HCT116 (cell line): ENCODE measurements around the gene ERBB4. TPM values are rescaled to one million over a fixed set of nuclear protein-coding genes. Genes with fewer than 3 reads are reported as not detected.

Experiments used
- ATAC-seq: fragments of 200-7000 bp; cut with Tn5 transposase; 2 replicates; pipeline ENCODE4 v1.9.1; 2020; ENCODE audit warnings: mild to moderate bottlenecking, moderate library complexity
- BruUV-seq: library from RNA; stranded (reverse); fragments of 400-500 nt; replicated peaks from 2 replicates; lab custom pipeline; 2021; lab: Mats Ljungman, UMichigan
- CTCF ChIA-PET: fragments of 300-600 bp; sonication (Branson Sonifier 250); formaldehyde crosslinking; loops from one replicate; lab custom pipeline; 2021; ENCODE audit warnings: antibody characterized with exemption; lab: Charles Lee
- POLR2A ChIA-PET: fragments of 300-600, 350-600 bp; sonication (Branson Sonifier 250); formaldehyde crosslinking; loops from one replicate; lab custom pipeline; 2021; ENCODE audit warnings: antibody characterized with exemption; lab: Charles Lee
- RAD21 ChIA-PET, 2 experiments: fragments of 300-600 bp; sonication (Branson Sonifier 250); formaldehyde crosslinking; loops; one replicate each; lab custom pipeline; 2023; ENCODE audit warnings: low total read pairs in 2 of 2; ENCODE audit not compliant: uncharacterized antibody in 2 of 2, unreplicated experiment in 2 of 2, low non-redundant PET in 1 of 2; lab: Charles Lee
- DNase-seq: peaks from one replicate; pipeline ENCODE4 v3.0.0-alpha.2; 2010; ENCODE audit warnings: low read depth, low spot score
- H2AFZ ChIP-seq: fragments of 200-600 bp; shearing (Covaris generic), sonication (generic); 2 replicates; pipeline ENCODE4 v1.6.1; 2017; ENCODE audit warnings: low read depth, mixed run types, mixed read lengths, antibody characterized with exemption, low read length; ENCODE audit not compliant: poor library complexity, severe bottlenecking
- H3K27ac ChIP-seq: 2 replicates; pipeline ENCODE4 v1.5.1; 2012; ENCODE audit warnings: low read depth, low read length
- H3K27me3 ChIP-seq: fragments of 200-600 bp; sonication (generic); 2 replicates; pipeline ENCODE4 v1.6.1; 2016; ENCODE audit warnings: mixed run types, low read length, mixed read lengths; ENCODE audit not compliant: insufficient read depth
- H3K36me3 ChIP-seq, 2 experiments: fragments of 200-500 bp in 1 of 2; fragments of 200-600 bp in 1 of 2; sonication (Bioruptor generic) in 1 of 2; sonication (generic) in 1 of 2; 2 replicates each; pipeline versions ENCODE4 v1.5.1 to v1.6.1; 2014 to 2016; ENCODE audit warnings: low read length in 2 of 2, inconsistent platforms in 1 of 2, mixed read lengths in 1 of 2, mixed run types in 1 of 2; ENCODE audit not compliant: insufficient read depth in 2 of 2, control insufficient read depth in 1 of 2
- H3K4me1 ChIP-seq, 2 experiments: fragments of 200-600 bp in 1 of 2; sonication (generic) in 1 of 2; 2 replicates each; pipeline versions ENCODE4 v1.5.1 to v1.6.1; 2012 to 2017; ENCODE audit warnings: low read length in 2 of 2, inconsistent platforms in 1 of 2, mild to moderate bottlenecking in 1 of 2, mixed read lengths in 1 of 2, mixed run types in 1 of 2, moderate library complexity in 1 of 2; ENCODE audit not compliant: insufficient read depth in 2 of 2, control insufficient read depth in 1 of 2
- H3K4me2 ChIP-seq: fragments of 200-600 bp; sonication (generic); 2 replicates; pipeline ENCODE4 v1.6.1; 2017; ENCODE audit warnings: mixed run types, low read length, mixed read lengths
- H3K4me3 ChIP-seq, 2 experiments: fragments of 200-600 bp in 1 of 2; sonication (generic) in 1 of 2; replicated peaks in 1 of 2; 2 replicates each; pipeline ENCODE4 v1.5.1; 2011 to 2016; ENCODE audit warnings: low read length in 2 of 2, control low read depth in 1 of 2, low read depth in 1 of 2, mild to moderate bottlenecking in 1 of 2, mixed read lengths in 1 of 2, mixed run types in 1 of 2
- H3K79me2 ChIP-seq: fragments of 200-600 bp; sonication (generic); 2 replicates; pipeline ENCODE4 v1.6.1; 2017; ENCODE audit warnings: mild to moderate bottlenecking, mixed run types, low read length, moderate library complexity, mixed read lengths; ENCODE audit not compliant: insufficient read depth
- H3K9ac ChIP-seq: fragments of 200-600 bp; sonication (generic); 2 replicates; pipeline ENCODE4 v1.6.1; 2016; ENCODE audit warnings: low read length, mixed read lengths
- H3K9me2 ChIP-seq: fragments of 200-600 bp; sonication (generic), shearing (Covaris generic); 2 replicates; pipeline ENCODE4 v1.6.1; 2017; ENCODE audit warnings: mixed run types, mild to moderate bottlenecking, moderate library complexity; ENCODE audit not compliant: insufficient read depth
- H3K9me3 ChIP-seq, 2 experiments: fragments of 200-500 bp in 1 of 2; fragments of 200-600 bp in 1 of 2; sonication (Bioruptor generic) in 1 of 2; sonication (generic) in 1 of 2; 2 replicates each; pipeline ENCODE4 v1.6.1; 2014 to 2017; ENCODE audit warnings: low read length in 2 of 2, mixed read lengths in 2 of 2, inconsistent platforms in 1 of 2, low read depth in 1 of 2, mild to moderate bottlenecking in 1 of 2, mixed run types in 1 of 2, moderate library complexity in 1 of 2; ENCODE audit not compliant: control insufficient read depth in 1 of 2, insufficient read depth in 1 of 2
- H4K20me1 ChIP-seq: fragments of 200-600 bp; sonication (generic), shearing (Covaris generic); 2 replicates; pipeline ENCODE4 v1.6.1; 2017; ENCODE audit warnings: mixed run types, mild to moderate bottlenecking, moderate library complexity; ENCODE audit not compliant: insufficient read depth
- CEBPB ChIP-seq: IDR thresholded peaks from 2 replicates; pipeline ENCODE4 v1.6.1; 2012; ENCODE audit warnings: low read depth
- EGR1 ChIP-seq: IDR thresholded peaks from 2 replicates; pipeline ENCODE4 v1.6.1; 2012; ENCODE audit warnings: low read depth
- EZH2phosphoT487 ChIP-seq: fragments of 200-600 bp; IDR thresholded peaks from 2 replicates; pipeline ENCODE4 v1.6.1; 2018; ENCODE audit warnings: antibody characterized with exemption, borderline replicate concordance
- FOSL1 ChIP-seq: IDR thresholded peaks from 2 replicates; pipeline ENCODE4 v1.6.1; 2012; ENCODE audit warnings: low read depth
- JUND ChIP-seq: IDR thresholded peaks from 2 replicates; pipeline ENCODE4 v1.6.1; 2012
- MAX ChIP-seq: IDR thresholded peaks from 2 replicates; pipeline ENCODE4 v1.6.1; 2012
- POLR2A ChIP-seq: IDR thresholded peaks from 2 replicates; pipeline ENCODE4 v1.7.0; 2011; ENCODE audit warnings: borderline replicate concordance; ENCODE audit not compliant: insufficient read depth, insufficient read length; ENCODE audit errors: extremely low read depth
- POLR2AphosphoS5 ChIP-seq: IDR thresholded peaks from 2 replicates; pipeline ENCODE4 v1.6.1; 2011; ENCODE audit warnings: mild to moderate bottlenecking, low read depth, low read length, moderate library complexity
- RAD21 ChIP-seq: IDR thresholded peaks from 2 replicates; pipeline ENCODE4 v1.6.1; 2012; ENCODE audit warnings: low read depth, mild to moderate bottlenecking
- REST ChIP-seq: IDR thresholded peaks from 2 replicates; pipeline ENCODE4 v1.6.1; 2012; ENCODE audit warnings: low read depth
- SP1 ChIP-seq: IDR thresholded peaks from 2 replicates; pipeline ENCODE4 v1.6.1; 2012; ENCODE audit warnings: low read depth
- YY1 ChIP-seq: IDR thresholded peaks from 2 replicates; pipeline ENCODE4 v1.6.1; 2011; ENCODE audit warnings: low read length, low read depth, moderate library complexity, mild to moderate bottlenecking; ENCODE audit not compliant: insufficient replicate concordance; ENCODE audit errors: extremely low read depth
- ZFX ChIP-seq: fragments of 450-650 bp; IDR thresholded peaks from 2 replicates; pipeline ENCODE4 v1.6.1; 2017
- intact Hi-C: fragments of 100-400 bp; cut with micrococcal nuclease; formaldehyde crosslinking; loops from 2 replicates; pipeline ENCODE4 v1.10.0; 2022
- total RNA-seq: library from RNA; stranded (reverse); gene quantifications from one replicate; pipeline ENCODE4 v1.2.1, GENCODE V29; 2021; ENCODE audit not compliant: unreplicated experiment
- TF ChIP-seq, protein P1 (sequence below): IDR thresholded peaks from 2 replicates; pipeline ENCODE4 v1.6.1; 2011; ENCODE audit warnings: mild to moderate bottlenecking, low read length, moderate library complexity; ENCODE audit not compliant: insufficient replicate concordance; ENCODE audit errors: extremely low read depth

ERBB4 gene
- total RNA-seq, 1 experiment from 2014 or later, result 0.10 TPM

GRCh38 chr2:211800001-211800400, 738.6 kb downstream of the ERBB4 start:
- no peak for TF ChIP-seq EGR1
- TF ChIP-seq REST, result no peak
- TF ChIP-seq YY1, result no peak
- no peak for TF ChIP-seq CEBPB
- no peak for TF ChIP-seq EZH2phosphoT487
- TF ChIP-seq, protein P1, sequence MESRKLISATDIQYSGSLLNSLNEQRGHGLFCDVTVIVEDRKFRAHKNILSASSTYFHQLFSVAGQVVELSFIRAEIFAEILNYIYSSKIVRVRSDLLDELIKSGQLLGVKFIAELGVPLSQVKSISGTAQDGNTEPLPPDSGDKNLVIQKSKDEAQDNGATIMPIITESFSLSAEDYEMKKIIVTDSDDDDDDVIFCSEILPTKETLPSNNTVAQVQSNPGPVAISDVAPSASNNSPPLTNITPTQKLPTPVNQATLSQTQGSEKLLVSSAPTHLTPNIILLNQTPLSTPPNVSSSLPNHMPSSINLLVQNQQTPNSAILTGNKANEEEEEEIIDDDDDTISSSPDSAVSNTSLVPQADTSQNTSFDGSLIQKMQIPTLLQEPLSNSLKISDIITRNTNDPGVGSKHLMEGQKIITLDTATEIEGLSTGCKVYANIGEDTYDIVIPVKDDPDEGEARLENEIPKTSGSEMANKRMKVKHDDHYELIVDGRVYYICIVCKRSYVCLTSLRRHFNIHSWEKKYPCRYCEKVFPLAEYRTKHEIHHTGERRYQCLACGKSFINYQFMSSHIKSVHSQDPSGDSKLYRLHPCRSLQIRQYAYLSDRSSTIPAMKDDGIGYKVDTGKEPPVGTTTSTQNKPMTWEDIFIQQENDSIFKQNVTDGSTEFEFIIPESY, result no peak
- TF ChIP-seq FOSL1, result no peak
- TF ChIP-seq POLR2A, result no peak
- TF ChIP-seq MAX, result no peak
- TF ChIP-seq SP1, result no peak
- no peak for TF ChIP-seq RAD21
- TF ChIP-seq ZFX, result no peak
- no peak for TF ChIP-seq JUND
- TF ChIP-seq POLR2AphosphoS5, result no peak
- TF ChIP-seq, all 23 proteins: peak for 0
- no peak overlapping the region for H3K27ac ChIP-seq
- intact Hi-C loops, result no loop called here
- H3K9me2 ChIP-seq, result no peaks in the 10 kb centered on the region
- no peak for ATAC-seq
- no peaks in the 10 kb centered on the region for H3K9me3 ChIP-seq
- BruUV-seq, result no TSS peak
- H2AFZ ChIP-seq, result no peak overlapping the region
- H3K79me2 ChIP-seq, result no peaks in the 10 kb centered on the region
- no peak overlapping the region for H3K4me2 ChIP-seq
- no peak overlapping the region for H3K4me3 ChIP-seq
- H3K4me1 ChIP-seq, result no peaks in the 10 kb centered on the region
- H3K36me3 ChIP-seq, result no peaks in the 10 kb centered on the region
- RAD21 ChIA-PET, result no interaction called here
- CTCF ChIA-PET, result no interaction called here
- DNase-seq, result no peak
- H4K20me1 ChIP-seq, result no peaks in the 10 kb centered on the region
- no peaks in the 10 kb centered on the region for H3K27me3 ChIP-seq
- POLR2A ChIA-PET, result no interaction called here
- H3K9ac ChIP-seq, result no peak overlapping the region
